PC-9 (cell line): ENCODE results near the gene LRP1B. TPM values are rescaled to one million over a fixed set of nuclear protein-coding genes. Genes with fewer than 3 reads are reported as not detected.

ENCODE experiments used
- BruUV-seq: library from RNA; stranded (reverse); fragments of 400-500 nt; replicated peaks from 2 replicates; lab custom pipeline; 2021; lab: Mats Ljungman, UMichigan
- CTCF ChIA-PET: fragments of 300-600 bp; sonication (Branson Sonifier 250); formaldehyde crosslinking; loops from one replicate; lab custom pipeline; 2022; ENCODE audit warnings: antibody characterized with exemption; lab: Charles Lee
- POLR2A ChIA-PET: fragments of 300-600 bp; sonication (Branson Sonifier 250); formaldehyde crosslinking; loops from one replicate; lab custom pipeline; 2022; ENCODE audit warnings: antibody characterized with exemption; ENCODE audit not compliant: unreplicated experiment; lab: Charles Lee
- DNase-seq, 2 experiments: peaks; one replicate each; pipeline versions ENCODE4 v3.0.0 to v3.0.0-alpha.2; 2015 to 2022; ENCODE audit warnings: mixed read lengths in 1 of 2
- H2AFZ ChIP-seq: fragments of 200-600 bp; sonication (generic); 2 replicates; pipeline ENCODE4 v1.8.1; 2017; ENCODE audit warnings: antibody characterized with exemption
- H3F3A ChIP-seq: fragments of 200-600 bp; sonication (generic); 2 replicates; pipeline ENCODE4 v1.8.1; 2017; ENCODE audit warnings: antibody characterized with exemption, mild to moderate bottlenecking, low read depth; ENCODE audit not compliant: insufficient read depth
- H3K27ac ChIP-seq: fragments of 200-600 bp; sonication (generic); 2 replicates; pipeline ENCODE4 v1.6.1; 2016; ENCODE audit warnings: mixed run types
- H3K27me3 ChIP-seq: fragments of 200-600 bp; sonication (generic); 2 replicates; pipeline ENCODE4 v1.6.1; 2016; ENCODE audit warnings: low read depth, mixed run types; ENCODE audit not compliant: insufficient read depth
- H3K36me3 ChIP-seq: fragments of 200-600 bp; sonication (generic); 2 replicates; pipeline ENCODE4 v1.6.1; 2016; ENCODE audit warnings: low read depth, mixed run types
- H3K4me1 ChIP-seq: fragments of 200-600 bp; sonication (generic); replicated peaks from 2 replicates; pipeline ENCODE4 v1.6.1; 2016; ENCODE audit warnings: mixed run types; ENCODE audit not compliant: insufficient read depth
- H3K4me2 ChIP-seq: fragments of 200-600 bp; sonication (generic); 2 replicates; pipeline ENCODE4 v1.6.1; 2017; ENCODE audit warnings: mixed run types
- H3K4me3 ChIP-seq: fragments of 200-600 bp; sonication (generic); 2 replicates; pipeline ENCODE4 v1.6.1; 2016; ENCODE audit warnings: mixed run types
- H3K79me2 ChIP-seq: fragments of 200-600 bp; sonication (generic); 2 replicates; pipeline ENCODE4 v1.6.1; 2017; ENCODE audit warnings: low read depth, mixed run types
- H3K9me2 ChIP-seq: fragments of 200-600 bp; sonication (generic); 2 replicates; pipeline ENCODE4 v1.8.1; 2017; ENCODE audit warnings: mild to moderate bottlenecking; ENCODE audit not compliant: insufficient read depth
- H3K9me3 ChIP-seq: fragments of 200-600 bp; sonication (generic); 2 replicates; pipeline ENCODE4 v1.8.1; 2016; ENCODE audit warnings: low read depth; ENCODE audit not compliant: insufficient read depth
- H4K20me1 ChIP-seq: fragments of 200-600 bp; sonication (generic); 2 replicates; pipeline ENCODE4 v1.8.1; 2017; ENCODE audit not compliant: insufficient read depth
- CTCF ChIP-seq: fragments of 200-600 bp; sonication (generic); conservative IDR thresholded peaks from 2 replicates; pipeline ENCODE4 v1.6.1; 2017; ENCODE audit warnings: mixed run types, antibody characterized with exemption, mild to moderate bottlenecking, moderate library complexity
- EZH2 ChIP-seq: fragments of 200-600 bp; sonication (generic); IDR thresholded peaks from 2 replicates; pipeline ENCODE4 v1.8.0; 2017; ENCODE audit warnings: antibody characterized with exemption, low read depth
- intact Hi-C: fragments of 100-400 bp; cut with micrococcal nuclease; formaldehyde crosslinking; loops from one replicate; pipeline ENCODE4 v1.10.0; 2022; ENCODE audit not compliant: unreplicated experiment
- total RNA-seq: library from RNA; stranded (reverse); gene quantifications from 2 replicates; pipeline ENCODE4 v1.2.3, GENCODE V29; 2021

The LRP1B gene
- total RNA-seq, 1 experiment from 2014 or later, result 1.7 TPM

- no peak overlapping the region for H2AFZ ChIP-seq
- H3K4me2 ChIP-seq, result no peak overlapping the region
- no peaks in the 10 kb centered on the region for H3K27me3 ChIP-seq
- intact Hi-C loops, result no loop called here
- H3K9me2 ChIP-seq, result no peaks in the 10 kb centered on the region
- no peak overlapping the region for H3K27ac ChIP-seq
- CTCF ChIA-PET, result no interaction called here
- H3K9me3 ChIP-seq, result no peaks in the 10 kb centered on the region
- no peaks in the 10 kb centered on the region for H3F3A ChIP-seq
- H3K4me1 ChIP-seq, result no peaks in the 10 kb centered on the region
- H3K36me3 ChIP-seq, result no peaks in the 10 kb centered on the region
- TF ChIP-seq CTCF (no peak), EZH2 (no peak)
- no peak for DNase-seq
- no peak overlapping the region for H3K4me3 ChIP-seq
- POLR2A ChIA-PET, result no interaction called here
- no peaks in the 10 kb centered on the region for H3K79me2 ChIP-seq
- BruUV-seq, result no TSS peak
- H4K20me1 ChIP-seq, result no peaks in the 10 kb centered on the region
These were observed 1451.1 kb downstream of the LRP1B start for GRCh38 chr2:140679752-140680151.

GRCh38 chr2:140669911-140670310 lies 1460.9 kb downstream of the LRP1B start:
- no TSS peak for BruUV-seq
- CTCF ChIA-PET, result no interaction called here
- no peaks in the 10 kb centered on the region for H4K20me1 ChIP-seq

GRCh38 chr2:140667203-140667602 lies 1463.6 kb downstream of the LRP1B start:
- Histone ChIP-seq H3K9me2 (no peaks in the 10 kb centered on the region), H3K27me3 (no peaks in the 10 kb centered on the region), H3K4me2 (no peak overlapping the region), H3K36me3 (no peaks in the 10 kb centered on the region), H2AFZ (no peak overlapping the region), H3K4me3 (no peak overlapping the region), H4K20me1 (no peaks in the 10 kb centered on the region), H3K27ac (no peak overlapping the region), H3K4me1 (no peaks in the 10 kb centered on the region), H3K9me3 (no peaks in the 10 kb centered on the region), H3F3A (no peaks in the 10 kb centered on the region), H3K79me2 (no peaks in the 10 kb centered on the region)
- BruUV-seq, result no TSS peak
- DNase-seq, result no peak
- intact Hi-C loops, result no loop called here
- CTCF ChIA-PET, result no interaction called here
- TF ChIP-seq EZH2, result no peak
- TF ChIP-seq CTCF, result no peak
- POLR2A ChIA-PET, result no interaction called here

More at GRCh38 chr2:140669911-140670310, 1460.9 kb downstream of the LRP1B start:
- H3K27me3 ChIP-seq, result no peaks in the 10 kb centered on the region
- TF ChIP-seq EZH2 (no peak), CTCF (no peak)
- no peaks in the 10 kb centered on the region for H3K9me2 ChIP-seq
- no peaks in the 10 kb centered on the region for H3K79me2 ChIP-seq
- no peak overlapping the region for H3K4me2 ChIP-seq
- POLR2A ChIA-PET, result no interaction called here
- H3K36me3 ChIP-seq, result no peaks in the 10 kb centered on the region
- no peak overlapping the region for H2AFZ ChIP-seq
- no peak for DNase-seq
- intact Hi-C loops, result no loop called here
- no peaks in the 10 kb centered on the region for H3K9me3 ChIP-seq
- no peak overlapping the region for H3K4me3 ChIP-seq
- no peak overlapping the region for H3K27ac ChIP-seq
- no peaks in the 10 kb centered on the region for H3K4me1 ChIP-seq
- no peaks in the 10 kb centered on the region for H3F3A ChIP-seq
